GM19025 (cell line): Measurements from ENCODE around the gene KLF4.

Source experiments
- ATAC-seq: cut with Tn5 transposase; IDR thresholded peaks from one replicate; pipeline ENCODE4 v1.9.1; 2021; ENCODE audit warnings: mild to moderate bottlenecking, low read depth, moderate library complexity; ENCODE audit not compliant: unreplicated experiment

The KLF4 gene

DNA sequence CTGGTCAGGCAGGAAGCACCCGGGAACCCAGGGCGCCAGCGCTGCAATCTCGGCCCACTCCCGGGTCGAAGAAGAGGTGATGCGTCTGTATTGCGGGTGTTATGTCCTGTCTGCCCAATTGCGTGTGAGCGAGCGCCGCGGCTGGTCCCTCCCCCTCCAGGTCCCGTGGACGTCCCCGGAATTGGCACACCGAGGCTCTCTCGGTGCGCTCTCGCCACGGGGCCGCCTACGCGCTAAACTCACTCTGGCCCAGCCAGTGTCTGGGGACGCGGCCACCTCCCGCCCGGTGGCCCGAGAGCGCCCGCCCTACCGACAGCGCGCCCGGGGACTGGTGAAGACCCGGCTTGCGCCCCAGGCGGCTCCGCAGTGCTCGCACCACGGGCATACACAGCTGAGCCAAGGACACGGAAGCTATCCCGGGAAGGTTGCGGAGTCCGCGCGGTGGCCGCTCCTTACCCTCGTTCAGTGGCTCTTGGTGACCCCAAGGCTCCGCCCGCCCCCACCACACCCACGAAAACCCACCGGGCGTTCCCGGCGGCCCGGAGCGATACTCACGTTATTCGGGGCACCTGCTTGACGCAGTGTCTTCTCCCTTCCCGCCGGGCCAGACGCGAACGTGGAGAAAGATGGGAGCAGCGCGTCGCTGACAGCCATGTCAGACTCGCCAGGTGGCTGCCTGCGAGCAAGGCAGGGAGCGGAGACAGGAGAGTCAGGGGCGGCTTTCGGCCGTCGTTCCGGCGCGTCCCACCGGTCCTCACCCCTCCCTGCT, 1.0 kb downstream of the KLF4 start:
- ATAC-seq, result no peak

DNA sequence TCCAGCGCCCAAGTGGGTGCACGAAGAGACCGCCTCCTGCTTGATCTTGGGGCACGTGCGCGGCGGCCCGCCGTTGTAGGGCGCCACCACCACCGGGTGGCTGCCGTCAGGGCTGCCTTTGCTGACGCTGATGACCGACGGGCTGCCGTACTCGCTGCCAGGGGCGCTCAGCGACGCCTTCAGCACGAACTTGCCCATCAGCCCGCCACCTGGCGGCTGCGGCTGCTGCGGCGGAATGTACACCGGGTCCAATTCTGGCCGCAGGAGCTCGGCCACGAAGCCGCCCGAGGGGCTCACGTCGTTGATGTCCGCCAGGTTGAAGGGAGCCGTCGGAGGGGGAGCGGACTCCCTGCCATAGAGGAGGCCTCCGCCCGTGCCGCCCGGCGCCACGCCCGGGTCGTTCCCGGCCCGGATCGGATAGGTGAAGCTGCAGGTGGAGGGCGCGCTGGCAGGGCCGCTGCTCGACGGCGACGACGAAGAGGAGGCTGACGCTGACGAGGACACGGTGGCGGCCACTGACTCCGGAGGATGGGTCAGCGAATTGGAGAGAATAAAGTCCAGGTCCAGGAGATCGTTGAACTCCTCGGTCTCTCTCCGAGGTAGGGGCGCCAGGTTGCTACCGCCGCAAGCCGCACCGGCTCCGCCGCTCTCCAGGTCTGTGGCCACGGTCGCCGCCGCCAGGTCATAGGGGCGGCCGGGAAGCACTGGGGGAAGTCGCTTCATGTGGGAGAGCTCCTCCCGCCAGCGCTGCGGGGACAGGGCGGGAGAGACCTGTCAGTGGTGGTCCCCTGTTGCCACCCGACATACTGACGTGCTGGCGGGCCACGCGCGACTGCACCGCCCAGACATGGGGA, 1.8 kb downstream of the KLF4 start:
- ATAC-seq, result no peak

DNA sequence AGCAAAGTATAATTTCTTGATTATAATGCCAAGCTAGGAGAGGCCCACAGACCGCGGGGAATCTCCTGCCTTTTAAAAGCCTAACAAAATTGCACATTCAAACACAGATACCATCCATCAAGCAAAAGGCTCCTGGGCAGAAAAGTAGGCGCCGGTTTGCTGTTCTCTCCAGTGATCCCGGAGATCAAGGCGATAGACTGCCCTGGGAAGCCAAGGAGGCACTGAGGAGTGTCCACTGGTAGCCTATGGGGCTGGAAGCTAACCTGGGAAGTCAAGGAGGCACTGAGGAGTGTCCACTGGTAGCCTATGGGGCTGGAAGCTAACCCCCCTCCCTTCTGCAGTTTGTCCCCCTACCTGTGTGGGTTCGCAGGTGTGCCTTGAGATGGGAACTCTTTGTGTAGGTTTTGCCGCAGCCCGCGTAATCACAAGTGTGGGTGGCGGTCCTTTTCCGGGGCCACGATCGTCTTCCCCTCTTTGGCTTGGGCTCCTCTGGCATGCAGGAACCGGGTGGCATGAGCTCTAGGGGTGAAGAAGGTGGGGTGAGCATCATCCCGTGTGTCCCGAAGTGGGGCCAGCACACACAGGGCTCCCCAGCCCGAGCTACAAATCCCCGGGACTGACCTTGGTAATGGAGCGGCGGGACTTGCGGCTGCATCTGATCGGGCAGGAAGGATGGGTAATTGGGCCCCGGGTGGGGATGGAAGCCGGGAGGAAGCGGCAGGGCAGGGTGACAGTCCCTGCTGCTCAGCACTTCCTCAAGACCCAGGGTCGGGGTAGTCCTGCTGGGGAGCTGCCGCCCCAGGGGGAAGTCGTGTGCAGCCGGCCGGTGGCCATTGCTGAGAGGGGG, 2.7 kb downstream of the KLF4 start:
- no peak for ATAC-seq

DNA sequence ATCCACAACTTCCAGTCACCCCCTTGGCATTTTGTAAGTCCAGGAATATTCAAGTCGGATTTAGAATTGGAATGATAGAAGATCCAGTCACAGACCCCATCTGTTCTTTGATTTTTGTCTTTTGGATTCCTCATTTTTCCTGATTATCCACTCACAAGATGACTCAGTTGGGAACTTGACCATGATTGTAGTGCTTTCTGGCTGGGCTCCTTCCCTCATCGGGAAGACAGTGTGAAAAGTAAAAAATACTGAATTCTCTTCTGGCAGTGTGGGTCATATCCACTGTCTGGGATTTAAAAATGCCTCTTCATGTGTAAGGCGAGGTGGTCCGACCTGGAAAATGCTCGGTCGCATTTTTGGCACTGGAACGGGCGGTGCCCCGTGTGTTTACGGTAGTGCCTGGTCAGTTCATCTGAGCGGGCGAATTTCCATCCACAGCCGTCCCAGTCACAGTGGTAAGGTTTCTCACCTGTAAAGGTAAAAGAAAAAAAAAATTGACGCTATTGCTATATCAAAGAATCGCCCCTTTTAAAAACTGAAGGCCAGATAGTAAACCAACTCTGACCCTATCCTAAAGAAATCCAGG, 4.0 kb downstream of the KLF4 start:
- no peak for ATAC-seq

DNA sequence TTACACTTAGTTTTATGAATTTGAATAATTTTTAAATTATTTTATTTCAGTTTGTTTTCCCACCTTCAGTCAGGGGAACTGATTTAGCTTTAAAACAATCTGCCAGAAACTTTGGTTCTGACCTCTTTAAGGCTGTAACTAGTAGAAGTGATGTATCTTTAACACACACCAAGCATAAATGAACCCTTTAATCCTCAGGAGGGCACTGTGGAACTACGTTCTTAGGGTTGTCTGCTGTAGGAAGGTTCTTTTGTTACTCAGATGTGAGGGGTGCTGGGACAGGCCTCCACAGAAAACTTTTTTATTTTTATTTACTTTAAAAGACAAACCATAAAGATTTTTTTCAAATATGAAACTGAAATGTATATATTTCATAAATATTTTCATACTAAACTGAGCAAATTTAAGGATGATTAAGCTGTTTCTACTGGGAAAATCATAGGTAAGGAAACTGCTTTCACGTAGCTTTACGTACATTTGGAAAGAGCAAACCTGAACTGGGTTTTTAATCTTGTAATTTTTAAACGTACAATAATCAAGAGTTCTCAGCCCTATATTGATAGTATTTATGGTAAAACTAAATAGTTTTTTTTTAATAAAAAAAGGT, 5.3 kb downstream of the KLF4 start:
- no peak for ATAC-seq

DNA sequence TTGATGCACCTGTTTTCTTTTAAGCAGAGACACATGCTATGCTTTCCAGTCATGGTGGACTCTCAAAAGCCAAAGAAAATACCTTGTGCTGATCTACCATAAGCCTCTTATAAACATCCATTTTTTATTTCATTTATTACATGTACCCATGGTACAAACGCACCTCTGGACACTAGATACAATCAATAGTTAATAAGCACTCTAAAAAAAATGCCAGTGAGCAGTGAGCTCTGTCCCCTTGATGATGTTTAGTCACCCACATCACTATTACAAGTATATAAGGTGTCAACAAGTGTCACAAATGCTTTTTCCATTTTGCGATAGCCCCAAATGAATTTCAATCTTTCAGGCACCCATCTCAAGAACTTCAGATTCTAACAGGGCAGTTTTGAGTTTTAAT, 5.9 kb downstream of the KLF4 start:
- no peak for ATAC-seq

DNA sequence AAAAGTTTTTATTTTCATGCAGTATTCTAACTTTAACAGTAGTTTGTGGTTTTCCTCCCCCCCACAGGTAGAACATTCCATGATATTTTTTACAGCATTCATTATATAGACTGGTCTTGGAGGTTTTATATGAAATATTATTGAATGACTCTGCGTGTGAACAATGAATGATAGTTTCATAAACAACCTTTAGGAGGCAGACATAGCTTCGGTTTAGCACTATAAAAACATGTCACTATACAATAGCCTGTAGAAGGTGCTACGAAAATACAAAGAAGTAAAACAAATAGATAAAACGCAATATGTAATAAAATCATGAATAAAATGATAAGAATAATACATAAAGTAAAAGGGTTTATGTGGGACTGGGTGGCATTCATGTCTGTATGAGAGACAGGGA, 8.5 kb downstream of the KLF4 start:
- ATAC-seq, result no peak

DNA sequence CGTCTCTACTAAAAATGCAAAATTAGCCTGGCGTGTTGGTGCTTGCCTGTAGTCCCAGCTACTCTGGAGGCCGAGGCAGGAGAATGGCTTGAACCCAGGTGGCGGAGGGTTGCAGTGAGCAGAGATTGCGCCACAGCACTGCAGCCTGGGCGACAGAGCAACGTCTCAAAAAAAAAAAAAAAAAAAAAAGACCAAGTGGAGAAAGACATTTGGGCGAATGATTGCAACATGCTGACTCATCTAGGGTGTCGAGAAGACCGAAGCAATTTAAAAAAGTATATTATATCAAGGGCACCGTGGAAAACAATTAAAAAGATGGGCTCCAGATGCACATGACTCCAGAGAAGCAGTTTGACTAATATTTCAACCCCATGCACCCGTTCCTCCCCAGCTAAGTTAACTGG, 9.2 kb downstream of the KLF4 start:
- no peak for ATAC-seq

DNA sequence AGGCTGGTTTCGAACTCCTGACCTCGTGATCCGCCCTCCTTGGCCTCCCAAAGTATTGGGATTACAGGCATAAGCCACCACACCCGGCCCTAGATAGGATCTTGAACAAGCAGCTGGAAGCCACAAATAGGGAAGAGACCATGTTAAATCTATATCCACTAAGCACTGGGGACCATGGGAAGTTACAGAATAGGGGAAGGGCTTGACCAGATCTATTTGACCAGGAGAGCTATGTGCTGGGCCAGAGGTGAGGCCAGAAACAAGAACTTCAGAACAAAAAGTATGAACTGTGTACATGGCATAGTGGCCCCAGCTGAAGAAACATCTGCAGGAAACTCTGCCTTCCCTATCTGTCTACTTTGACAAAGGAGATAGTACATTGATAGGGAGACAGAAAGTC, 10.8 kb downstream of the KLF4 start:
- no peak for ATAC-seq

DNA sequence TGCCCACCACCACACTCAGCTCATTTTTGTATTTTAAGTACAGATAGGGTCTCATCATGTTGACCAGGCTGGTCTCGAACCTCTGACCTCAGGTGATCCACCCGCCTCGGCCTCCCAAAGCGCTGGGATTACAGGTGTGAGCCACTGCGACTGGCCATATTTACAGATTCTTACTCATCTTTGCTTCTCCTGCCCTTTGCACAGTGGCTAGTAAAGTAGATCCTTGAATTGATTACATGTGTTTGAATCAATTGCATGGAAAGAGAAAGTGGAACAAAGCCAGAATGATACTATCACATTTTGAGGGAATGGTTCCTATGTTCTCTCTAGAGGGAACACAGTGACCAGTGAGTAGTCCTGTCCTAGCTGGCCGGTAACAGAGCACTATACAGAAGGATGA, 15.4 kb downstream of the KLF4 start:
- ATAC-seq, result no peak

DNA sequence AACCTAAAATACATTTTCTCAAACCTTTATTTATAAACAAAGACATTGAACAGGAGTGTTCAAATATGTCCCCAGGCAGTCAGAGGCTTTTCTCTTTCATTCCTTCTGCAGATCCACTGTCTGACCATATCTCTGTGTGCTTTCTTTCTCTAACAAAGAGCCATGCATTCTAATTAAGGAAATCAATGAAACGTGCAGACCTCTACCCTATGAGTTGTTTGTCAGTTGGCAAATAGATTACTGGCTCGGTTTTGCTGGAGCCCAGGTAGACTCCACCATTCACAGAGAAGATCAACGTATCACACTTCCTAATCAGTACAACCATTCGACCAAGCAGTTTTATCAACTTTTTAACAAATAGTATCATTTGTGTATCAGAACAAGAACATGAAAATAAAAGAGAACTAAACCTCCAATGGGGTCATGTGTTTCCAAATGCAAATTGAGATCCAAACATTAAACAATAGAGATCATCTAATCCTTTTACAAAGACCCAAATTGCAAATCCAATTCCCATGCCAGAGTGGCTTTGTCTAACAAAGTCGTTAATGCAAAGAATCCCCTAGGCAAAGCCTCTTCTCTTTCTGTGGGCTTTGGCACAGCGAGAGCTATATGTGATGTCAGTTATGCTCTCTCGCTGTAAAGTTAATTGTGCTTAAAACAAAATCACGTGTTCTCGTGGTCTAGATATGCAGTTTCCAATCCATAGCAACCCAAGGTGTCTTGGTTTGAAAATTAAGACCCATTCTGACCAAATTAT, 16.8 kb downstream of the KLF4 start:
- ATAC-seq, result no peak

DNA sequence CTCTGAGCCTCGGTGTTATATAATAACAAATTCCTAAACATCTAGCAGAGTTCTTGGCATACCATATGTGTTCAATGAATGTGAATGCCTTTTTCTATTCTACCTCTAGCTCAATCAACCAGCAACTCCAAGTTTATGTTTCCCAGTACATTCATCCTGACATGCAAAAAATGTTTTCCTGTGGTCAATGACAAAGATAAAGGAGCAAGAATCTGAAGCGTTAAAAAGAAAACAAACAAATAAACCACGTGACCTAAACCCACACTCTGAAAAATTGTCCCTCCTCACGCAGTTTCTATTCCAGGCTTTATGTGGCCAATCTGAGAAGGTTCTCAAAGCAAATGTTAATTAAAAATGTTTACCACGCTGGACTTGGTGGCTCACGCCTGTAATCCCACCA, 18.0 kb downstream of the KLF4 start:
- ATAC-seq, result no peak

DNA sequence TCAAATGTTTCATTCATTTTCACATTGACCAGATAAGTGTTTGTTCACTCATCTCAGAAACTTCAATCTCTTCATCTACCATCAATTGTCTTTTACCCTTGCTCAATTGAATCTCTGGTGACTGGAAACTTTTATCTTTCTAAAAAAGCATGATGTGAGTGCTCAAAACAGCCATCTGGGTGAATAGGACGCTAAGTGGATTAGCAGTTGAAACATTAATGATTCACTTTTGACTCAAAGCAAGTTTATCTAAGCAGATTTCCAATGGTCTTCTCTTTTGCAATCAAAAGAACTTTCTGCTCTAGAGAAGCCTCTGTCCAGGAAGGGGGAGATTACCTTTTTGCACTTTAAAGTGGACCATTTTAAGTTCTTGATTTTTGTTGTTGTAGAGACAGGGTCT, 22.2 kb downstream of the KLF4 start:
- no peak for ATAC-seq

DNA sequence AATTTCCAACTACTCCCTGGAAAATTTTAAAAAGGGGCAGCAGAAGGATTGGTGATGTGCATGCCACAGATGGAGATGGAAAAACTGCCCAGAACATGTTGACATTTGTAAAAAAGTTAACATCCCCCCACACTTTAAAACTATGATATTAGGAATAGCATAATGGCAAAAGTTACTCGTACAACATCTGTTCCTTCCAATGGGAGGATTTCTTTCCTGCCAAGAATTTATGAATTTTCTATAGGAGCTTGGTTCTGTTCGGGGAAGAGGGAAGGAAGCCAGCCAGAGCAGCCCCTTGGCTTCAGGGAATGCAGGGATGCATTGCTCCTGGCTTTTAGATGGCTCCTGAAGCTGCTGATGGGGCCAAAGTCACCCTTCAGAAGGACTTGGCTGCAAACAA, 22.7 kb downstream of the KLF4 start:
- no peak for ATAC-seq

DNA sequence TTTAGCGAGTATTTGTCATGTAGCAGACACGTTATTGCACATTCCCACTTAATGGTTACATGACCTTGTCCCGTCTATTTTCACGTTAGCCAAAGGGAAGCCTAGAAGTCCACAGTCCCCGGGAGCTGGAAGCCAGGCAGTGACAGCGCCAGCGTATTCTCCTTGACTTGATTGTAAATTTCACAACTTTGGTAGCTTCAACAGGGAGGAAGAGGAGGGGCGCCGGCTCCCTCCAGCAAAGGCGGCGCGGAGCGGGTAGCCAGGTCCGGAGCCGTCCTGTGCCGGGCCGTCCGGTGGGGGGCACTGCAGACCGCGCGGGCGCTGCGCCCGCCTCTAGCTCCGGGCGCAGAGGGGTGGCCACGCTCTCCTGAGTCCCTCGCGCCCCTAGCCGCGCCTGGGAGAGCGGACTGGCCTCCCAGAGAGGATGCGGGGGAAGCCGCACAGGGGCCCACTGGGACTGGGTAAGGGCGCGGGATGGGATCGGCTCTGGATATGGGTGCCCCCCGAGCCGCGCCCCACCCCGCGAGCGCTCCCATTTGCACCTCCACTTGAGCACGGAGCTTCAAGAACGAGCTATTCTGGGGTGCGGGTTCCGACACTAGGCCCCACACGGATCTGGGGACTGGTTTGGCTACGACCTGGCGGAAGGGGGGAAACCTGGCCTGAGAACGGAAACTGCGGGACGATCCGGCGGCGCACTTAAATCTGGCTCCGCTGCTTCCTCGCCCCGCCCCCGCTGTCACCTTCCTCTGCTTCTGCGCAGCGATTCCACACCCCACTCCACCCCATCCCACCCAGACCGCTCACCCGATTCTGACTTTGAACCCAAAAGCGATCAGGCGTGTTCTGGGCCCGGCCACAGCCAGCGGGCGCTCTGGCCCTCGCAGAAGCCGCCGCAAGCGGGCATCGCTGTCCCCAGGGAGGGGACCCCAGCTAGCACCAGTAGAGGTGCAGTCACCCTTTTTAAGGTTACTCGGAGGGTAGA, 23.8 kb downstream of the KLF4 start:
- peak; percentile 82 for ATAC-seq

DNA sequence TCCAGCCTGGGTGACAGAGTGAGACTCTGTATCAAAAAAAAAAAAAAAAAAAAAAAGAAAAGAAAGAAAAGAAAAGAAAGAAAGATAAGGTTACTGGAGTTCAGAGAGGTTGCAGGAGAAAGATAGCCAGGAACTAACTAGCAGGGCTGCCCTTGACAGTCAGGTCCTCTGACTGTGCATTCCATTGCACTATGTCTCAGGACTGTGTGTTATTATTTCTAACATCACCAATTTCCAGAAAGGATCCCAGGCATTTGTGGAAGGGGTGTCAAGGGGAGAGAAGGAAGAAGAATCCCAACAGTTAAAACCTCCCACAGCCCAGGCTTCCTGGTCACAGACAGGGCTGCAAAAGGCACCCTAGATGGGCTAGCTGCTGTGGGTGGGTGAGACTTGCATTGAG, 25.1 kb downstream of the KLF4 start:
- ATAC-seq, result no peak

DNA sequence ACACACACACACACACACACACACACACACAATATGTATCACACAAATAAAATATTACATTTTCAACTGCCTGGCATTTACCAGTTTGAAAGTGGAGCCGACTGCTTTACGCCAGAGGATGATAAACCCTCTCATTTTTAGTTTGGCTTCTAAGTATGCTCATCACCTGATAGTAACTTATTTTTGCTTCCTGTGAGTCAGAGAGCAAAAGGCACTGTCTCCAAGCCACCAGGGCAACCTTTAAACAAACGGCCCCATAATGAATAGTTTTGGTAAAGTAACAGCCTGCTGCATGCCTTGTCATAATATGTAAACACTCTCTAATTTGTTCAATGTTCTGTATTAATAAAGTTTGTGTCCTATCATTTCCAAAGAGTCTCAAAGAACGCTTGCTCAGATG, 26.9 kb downstream of the KLF4 start:
- no peak for ATAC-seq
